Panc1 (cell line): Measurements from ENCODE around the gene UCHL5.
"Not testable (repeated sequence)": the region's sequence is repeated elsewhere in the genome, so short reads cannot be mapped to it uniquely, and the experiment has no call there.

Experiments
- CTCF ChIP-seq: fragments of 450-650 bp; IDR thresholded peaks from 2 replicates; pipeline ENCODE4 v1.5.1; 2017; ENCODE audit warnings: mild to moderate bottlenecking
- POLR2AphosphoS5 ChIP-seq: IDR thresholded peaks from 2 replicates; pipeline ENCODE4 v1.6.1; 2012; ENCODE audit warnings: mild to moderate bottlenecking, low read depth, low read length, moderate library complexity
- REST ChIP-seq, 2 experiments: IDR thresholded peaks; 2 replicates each; pipeline ENCODE4 v1.6.1; 2011 to 2012; ENCODE audit warnings: low read depth in 2 of 2, control low read depth in 1 of 2, low read length in 1 of 2, mild to moderate bottlenecking in 1 of 2, moderate library complexity in 1 of 2; ENCODE audit not compliant: insufficient read depth in 1 of 2
- SIN3A ChIP-seq: IDR thresholded peaks from 2 replicates; pipeline ENCODE4 v1.6.1; 2012; ENCODE audit warnings: low read depth, mild to moderate bottlenecking, low read length, moderate library complexity, borderline replicate concordance; ENCODE audit not compliant: insufficient read depth
- TCF7L2 ChIP-seq: IDR thresholded peaks from 2 replicates; pipeline ENCODE4 v1.6.1; 2011; ENCODE audit warnings: mild to moderate bottlenecking, low read depth, low read length, inconsistent platforms

GRCh38 chr1:193032643-193033427, 26.3 kb downstream of the UCHL5 start:
- TF ChIP-seq CTCF; REST (IDR thresholded peaks at IDR 0.05; ENCODE audit: insufficient read depth in 1 of 2, low read depth in 2 of 2, low read length in 1 of 2); POLR2AphosphoS5; SIN3A; TCF7L2: not testable (repeated sequence)
